ENCODE measurements around the gene STX17. TPM values are rescaled to one million over a fixed set of nuclear protein-coding genes. Genes with fewer than 3 reads are reported as not detected.

STX17 gene
- total RNA-seq, 3 donors from 2014 or later = 32.3 to 67.9 (median 50.1) TPM

DNA sequence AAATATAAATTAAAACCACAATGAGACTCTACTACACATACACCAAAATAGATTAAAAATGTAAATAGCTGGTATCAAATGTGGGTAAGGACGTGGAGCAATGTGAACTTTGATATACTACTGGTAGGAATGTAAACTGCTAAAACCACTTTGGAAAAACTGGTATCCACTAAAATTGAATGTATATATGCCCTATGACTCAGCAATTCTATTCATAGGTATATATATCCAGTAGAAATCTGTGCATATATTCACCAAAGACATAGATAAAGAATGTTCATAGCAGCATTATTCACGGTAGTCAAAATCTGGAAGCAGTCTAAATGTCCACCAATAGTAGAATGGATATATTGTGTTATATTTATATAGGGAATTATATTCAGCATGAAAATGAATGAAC, 107.1 kb downstream of the STX17 start:
- H3K4me3 ChIP-seq = no peak overlapping the region
- DNase-seq (ENCODE audit: low spot score in 2 of 2) = no peak
- no peaks in the 10 kb centered on the region for H3K27me3 ChIP-seq
- H3K9me3 ChIP-seq = peaks cover 0 to 10% of the 10 kb centered on the region in 2 donors
- intact Hi-C loops (cut with DNase I; ENCODE audit: low total_unique reads) = no loop called here
- TF ChIP-seq POLR2AphosphoS5 (IDR thresholded peaks at IDR 0.05) (no peak), POLR2A (IDR thresholded peaks at IDR 0.05) (no peak)
- TF ChIP-seq, protein P1, sequence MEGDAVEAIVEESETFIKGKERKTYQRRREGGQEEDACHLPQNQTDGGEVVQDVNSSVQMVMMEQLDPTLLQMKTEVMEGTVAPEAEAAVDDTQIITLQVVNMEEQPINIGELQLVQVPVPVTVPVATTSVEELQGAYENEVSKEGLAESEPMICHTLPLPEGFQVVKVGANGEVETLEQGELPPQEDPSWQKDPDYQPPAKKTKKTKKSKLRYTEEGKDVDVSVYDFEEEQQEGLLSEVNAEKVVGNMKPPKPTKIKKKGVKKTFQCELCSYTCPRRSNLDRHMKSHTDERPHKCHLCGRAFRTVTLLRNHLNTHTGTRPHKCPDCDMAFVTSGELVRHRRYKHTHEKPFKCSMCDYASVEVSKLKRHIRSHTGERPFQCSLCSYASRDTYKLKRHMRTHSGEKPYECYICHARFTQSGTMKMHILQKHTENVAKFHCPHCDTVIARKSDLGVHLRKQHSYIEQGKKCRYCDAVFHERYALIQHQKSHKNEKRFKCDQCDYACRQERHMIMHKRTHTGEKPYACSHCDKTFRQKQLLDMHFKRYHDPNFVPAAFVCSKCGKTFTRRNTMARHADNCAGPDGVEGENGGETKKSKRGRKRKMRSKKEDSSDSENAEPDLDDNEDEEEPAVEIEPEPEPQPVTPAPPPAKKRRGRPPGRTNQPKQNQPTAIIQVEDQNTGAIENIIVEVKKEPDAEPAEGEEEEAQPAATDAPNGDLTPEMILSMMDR (IDR thresholded peaks at IDR 0.05) = no peak
- no peaks in the 10 kb centered on the region for H3K4me1 ChIP-seq
- H3K36me3 ChIP-seq = no peaks in the 10 kb centered on the region
- H3K27ac ChIP-seq = no peak overlapping the region

DNA sequence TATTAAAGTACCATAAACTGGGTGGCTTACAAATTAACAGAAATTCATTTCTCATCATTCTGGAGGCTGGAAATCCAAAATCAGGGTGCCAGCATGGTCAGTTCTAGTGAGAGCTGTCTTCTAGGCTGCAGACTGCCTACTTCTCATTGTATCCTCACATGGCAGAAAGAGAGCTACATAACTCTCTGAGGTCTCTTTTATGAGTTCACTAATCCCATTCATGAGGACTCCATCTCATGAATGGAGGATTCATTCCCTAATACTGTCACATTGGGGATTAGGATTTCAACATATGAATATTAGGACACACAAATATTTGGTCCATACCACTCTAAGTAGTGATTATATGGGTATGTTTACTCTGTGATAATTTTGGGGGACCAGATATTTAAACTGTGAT, 108.4 kb downstream of the STX17 start:
- Histone ChIP-seq H3K27ac (no peak overlapping the region), H3K27me3 (no peaks in the 10 kb centered on the region), H3K4me3 (no peak overlapping the region), H3K9me3 (peaks cover 0 to 10% of the 10 kb centered on the region in 2 donors), H3K36me3 (no peaks in the 10 kb centered on the region), H3K4me1 (no peaks in the 10 kb centered on the region)
- TF ChIP-seq POLR2AphosphoS5 (IDR thresholded peaks at IDR 0.05) (no peak), POLR2A (IDR thresholded peaks at IDR 0.05) (no peak)
- TF ChIP-seq, protein P1 (IDR thresholded peaks at IDR 0.05) = no peak
- no peak for DNase-seq (ENCODE audit: low spot score in 2 of 2)
- intact Hi-C loops (cut with DNase I; ENCODE audit: low total_unique reads) = no loop called here

DNA sequence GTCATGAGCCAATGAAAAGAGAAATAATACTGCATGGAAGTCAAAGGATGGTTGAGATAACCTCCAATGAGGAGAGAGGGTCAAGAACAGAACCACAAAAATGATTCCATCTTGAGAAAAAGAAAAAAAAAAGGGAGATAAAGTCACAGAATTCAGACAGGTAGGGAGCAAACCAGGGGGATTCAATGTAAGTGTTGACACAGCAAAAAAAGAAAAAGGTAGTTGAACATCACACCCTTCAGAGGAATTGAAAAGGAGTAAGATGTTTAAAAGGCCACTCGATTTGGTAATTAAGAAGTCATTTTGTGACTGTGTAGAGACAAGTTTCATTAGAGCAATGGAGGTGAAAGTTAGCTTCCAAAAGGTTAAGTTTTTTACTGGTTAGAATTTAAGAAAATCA, 113.1 kb downstream of the STX17 start:
- intact Hi-C loops (cut with DNase I; ENCODE audit: low total_unique reads) = no loop called here
- Histone ChIP-seq H3K4me3 (no peak overlapping the region), H3K9me3 (no peaks in the 10 kb centered on the region), H3K27ac (no peak overlapping the region), H3K4me1 (no peaks in the 10 kb centered on the region), H3K27me3 (no peaks in the 10 kb centered on the region), H3K36me3 (no peaks in the 10 kb centered on the region)
- no peak for TF ChIP-seq POLR2A (IDR thresholded peaks at IDR 0.05)
- no peak for TF ChIP-seq POLR2AphosphoS5 (IDR thresholded peaks at IDR 0.05)
- TF ChIP-seq, protein P1 (IDR thresholded peaks at IDR 0.05) = no peak
- DNase-seq (ENCODE audit: low spot score in 2 of 2) = no peak

Other genes starting within 250 kb of the STX17 start
- 10 to 100 TPM in 1 of 3 donors, 1 to 10 TPM in 2; 1.3 to 34.1 (median 4.9) TPM for gene NR4A3, start 84.8 kb upstream of the STX17 start, total RNA-seq
- 10 to 100 TPM; 15.7 to 17.8 (median 17.7) TPM for gene ERP44, start 192.3 kb downstream of the STX17 start, total RNA-seq
- 10 to 100 TPM; 30.7 to 36.0 (median 34.7) TPM for gene INVS, start 192.6 kb downstream of the STX17 start, total RNA-seq

Measured in breast epithelium (tissue), 4 donors.